Large intestine (tissue), 3 donors: ENCODE measurements around the gene CEP55. TPM values are rescaled to one million over a fixed set of nuclear protein-coding genes. Genes with fewer than 3 reads are reported as not detected.

ENCODE experiments used
- DNase-seq, 2 donors: peaks; one replicate each; pipeline versions ENCODE4 v3.0.0 to v3.0.0-alpha.2; 2013
- H3K27ac ChIP-seq: one replicate; pipeline ENCODE4 v1.5.1; 2013; ENCODE audit warnings: low read length
- H3K27me3 ChIP-seq: 2 replicates; pipeline ENCODE4 v1.6.1; 2013; ENCODE audit warnings: low read length; ENCODE audit not compliant: control insufficient read depth, insufficient read depth
- H3K36me3 ChIP-seq: 2 replicates; pipeline ENCODE4 v1.6.1; 2013; ENCODE audit warnings: low read length; ENCODE audit not compliant: control insufficient read depth, insufficient read depth
- H3K4me1 ChIP-seq: one replicate; pipeline ENCODE4 v1.6.1; 2013; ENCODE audit warnings: low read length; ENCODE audit not compliant: control insufficient read depth, insufficient read depth
- H3K4me3 ChIP-seq: one replicate; pipeline ENCODE4 v1.5.1; 2013; ENCODE audit warnings: low read length
- H3K9me3 ChIP-seq: one replicate; pipeline ENCODE4 v1.6.1; 2013; ENCODE audit warnings: mild to moderate bottlenecking, low read depth, low read length, moderate library complexity; ENCODE audit not compliant: control insufficient read depth
- WGBS: methylation state at CpG from one replicate; pipeline ENCODE4 v1.1.5; 2013; ENCODE audit warnings: low lambda C conversion rate; ENCODE audit not compliant: insufficient coverage; 5-methylcytosine and 5-hydroxymethylcytosine counted together
- polyA plus RNA-seq: library from polyadenylated mRNA; unstranded; fragments of 120-200 nt; gene quantifications from one replicate; pipeline ENCODE4 v1.2.1, GENCODE V29; 2013

CEP55 gene
- polyA plus RNA-seq, 1 donor, result 6.8 TPM

DNA sequence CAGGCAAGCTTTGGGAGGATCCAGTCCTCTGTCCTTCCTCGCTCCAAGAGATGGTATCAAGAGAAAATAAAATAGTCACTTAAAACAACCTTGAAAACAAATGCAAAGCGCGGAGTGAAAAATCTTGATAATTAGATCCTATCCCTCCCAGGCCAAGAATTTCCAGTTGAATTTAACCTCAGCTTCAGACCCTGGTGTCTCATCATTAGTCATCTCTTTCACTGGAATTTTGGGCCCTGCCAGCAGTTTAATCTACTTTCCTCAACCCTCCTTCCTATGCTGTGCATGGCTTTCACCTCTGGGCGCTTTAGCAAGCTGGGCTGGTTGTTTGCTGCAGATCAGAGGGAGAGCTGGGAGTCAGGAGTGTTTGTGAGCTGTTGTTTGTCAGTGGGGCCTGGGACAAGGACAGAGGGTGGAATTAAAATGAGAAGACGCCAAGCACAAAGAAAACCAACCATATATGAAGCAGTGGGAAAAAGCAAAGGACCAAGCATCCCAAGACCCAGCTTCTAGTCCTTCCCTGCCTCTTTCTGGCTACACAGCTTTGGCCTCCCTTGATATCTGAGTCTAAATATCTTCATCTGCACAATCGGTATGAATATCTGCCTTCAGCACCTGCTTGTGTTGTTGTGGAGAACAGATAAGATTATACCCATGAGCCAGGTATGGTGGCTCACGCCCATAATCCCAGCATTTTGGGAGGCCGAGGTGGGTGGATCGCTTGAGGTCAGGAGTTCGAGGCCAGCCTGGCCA, 27.8 kb upstream of the CEP55 start:
- WGBS, result 56% methylated on average over 2 of the region's 10 CpGs
- H3K36me3 ChIP-seq, result peaks cover 3% of the 10 kb centered on the region
- H3K27ac ChIP-seq, result no peak overlapping the region
- peaks cover 44% of the 10 kb centered on the region for H3K4me1 ChIP-seq
- H3K27me3 ChIP-seq, result no peaks in the 10 kb centered on the region
- no peak overlapping the region for H3K4me3 ChIP-seq
- H3K9me3 ChIP-seq, result no peaks in the 10 kb centered on the region
- no peak for DNase-seq

DNA sequence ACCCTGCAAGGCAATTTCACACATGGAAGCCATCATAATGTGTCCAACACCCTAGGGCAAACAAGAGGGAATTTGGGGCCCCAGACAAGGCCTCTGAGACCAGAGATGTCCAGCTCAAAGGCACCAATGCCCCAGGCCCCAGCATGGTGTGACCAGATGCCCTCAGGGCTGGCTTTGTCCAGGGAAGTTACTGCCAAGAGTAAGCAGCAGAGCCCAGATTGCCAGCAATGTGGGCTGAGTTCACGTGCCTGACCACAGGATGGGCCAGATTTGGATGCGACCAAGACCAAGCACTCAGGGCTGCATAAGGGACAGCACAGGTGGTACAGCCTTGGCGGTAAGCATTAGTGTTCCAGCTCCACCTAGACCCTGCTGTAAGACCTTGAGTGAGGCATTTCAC, 27.0 kb upstream of the CEP55 start:
- no peak overlapping the region for H3K27ac ChIP-seq
- no peak for DNase-seq
- no peaks in the 10 kb centered on the region for H3K9me3 ChIP-seq

DNA sequence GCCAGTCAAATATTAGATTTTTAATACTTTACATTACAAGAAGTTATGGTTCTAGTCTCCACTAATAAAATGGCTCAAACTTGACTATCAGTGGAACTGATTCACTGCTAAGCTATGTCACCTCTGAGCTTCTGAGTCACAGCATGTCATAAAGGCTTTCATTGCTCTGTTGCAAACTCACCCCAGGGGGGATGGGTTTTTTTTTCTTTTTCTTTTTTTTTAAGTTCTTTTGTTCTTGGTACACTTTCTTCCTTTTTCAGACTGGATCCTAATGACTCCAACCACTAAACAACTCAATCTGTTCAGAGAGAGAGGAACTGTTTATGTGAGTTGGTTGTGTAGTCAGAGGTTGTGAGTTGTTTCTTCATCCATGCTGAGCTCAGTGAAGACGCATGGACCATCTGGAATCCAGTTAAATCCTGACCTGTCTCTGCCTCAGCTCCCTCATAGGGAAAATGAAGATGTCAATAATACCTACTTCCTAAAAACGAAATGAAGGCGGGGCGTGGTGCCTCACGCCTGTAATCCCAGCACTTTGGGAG, 25.2 kb upstream of the CEP55 start:
- peaks cover 3% of the 10 kb centered on the region for H3K36me3 ChIP-seq
- peak; percentile 76 to 90 for DNase-seq
- no peaks in the 10 kb centered on the region for H3K9me3 ChIP-seq
- H3K4me3 ChIP-seq, result no peak overlapping the region
- no peaks in the 10 kb centered on the region for H3K27me3 ChIP-seq
- WGBS, result no CpG with 5 or more reads among the region's 5 CpGs
- peaks cover 34% of the 10 kb centered on the region for H3K4me1 ChIP-seq
- H3K27ac ChIP-seq, result peak overlapping the region; percentile 77

More for the DNA sequence above, 27.0 kb upstream of the CEP55 start:
- Histone ChIP-seq H3K4me3 (no peak overlapping the region), H3K27me3 (no peaks in the 10 kb centered on the region), H3K36me3 (peaks cover 3% of the 10 kb centered on the region), H3K4me1 (peaks cover 36% of the 10 kb centered on the region)
- WGBS, result no CpG with 5 or more reads among the region's 3 CpGs

DNA sequence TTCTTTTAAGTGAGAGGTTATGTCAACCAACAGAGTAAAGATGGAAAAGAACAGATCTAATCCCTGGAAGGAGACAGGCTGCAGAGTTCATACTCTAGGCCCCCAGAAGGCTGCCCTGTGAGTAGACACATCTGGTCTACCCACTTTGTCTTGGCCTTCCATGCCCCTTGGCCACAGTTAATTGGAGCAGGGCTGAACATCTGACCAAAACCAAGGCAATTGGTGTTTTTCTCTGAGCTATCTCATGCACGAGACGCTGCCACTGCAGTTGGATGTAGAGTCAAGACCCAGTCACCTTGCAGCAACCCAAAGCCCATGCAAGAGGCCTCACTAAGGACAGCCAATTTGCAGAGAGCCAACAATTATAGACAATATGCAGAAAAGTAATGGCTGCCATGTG, 23.3 kb upstream of the CEP55 start:
- H3K9me3 ChIP-seq, result no peaks in the 10 kb centered on the region
- H3K36me3 ChIP-seq, result peaks cover 3% of the 10 kb centered on the region
- no peaks in the 10 kb centered on the region for H3K27me3 ChIP-seq
- H3K4me1 ChIP-seq, result peaks cover 31% of the 10 kb centered on the region
- H3K4me3 ChIP-seq, result no peak overlapping the region
- no peak for DNase-seq
- WGBS, result no CpG with 5 or more reads among the region's 2 CpGs
- no peak overlapping the region for H3K27ac ChIP-seq

DNA sequence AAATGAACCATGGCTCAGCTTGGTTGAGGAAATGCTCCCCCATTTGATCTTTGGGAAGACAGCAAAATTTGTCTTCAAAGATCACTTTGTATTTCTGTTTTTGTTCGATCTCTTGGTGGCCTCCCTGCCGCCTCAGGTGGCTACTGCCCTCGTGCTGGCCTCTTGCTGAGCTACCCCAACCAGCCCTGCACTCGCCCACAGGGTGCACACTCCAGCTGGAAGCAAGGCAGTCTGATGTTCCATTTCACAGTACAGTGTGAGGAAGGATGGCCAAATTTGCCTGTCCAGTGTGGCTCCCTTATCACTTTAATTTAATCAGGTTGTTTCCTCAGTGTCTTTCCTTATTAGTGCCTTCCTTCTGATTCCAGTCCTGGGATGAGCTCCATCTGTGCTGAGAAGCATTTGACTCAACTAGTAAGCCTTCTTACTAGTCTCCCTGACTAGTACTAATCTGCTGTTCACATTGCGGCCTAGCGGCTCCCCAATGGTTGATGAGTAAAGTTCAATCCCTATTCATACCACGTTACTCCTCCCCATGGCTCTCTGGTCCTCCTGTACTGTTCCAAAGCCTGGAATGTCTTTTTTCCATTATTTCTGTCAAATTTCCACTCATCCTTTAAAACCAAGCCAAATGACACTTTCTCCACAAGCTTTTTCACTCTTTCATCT, 22.5 kb upstream of the CEP55 start:
- no peak overlapping the region for H3K27ac ChIP-seq

DNA sequence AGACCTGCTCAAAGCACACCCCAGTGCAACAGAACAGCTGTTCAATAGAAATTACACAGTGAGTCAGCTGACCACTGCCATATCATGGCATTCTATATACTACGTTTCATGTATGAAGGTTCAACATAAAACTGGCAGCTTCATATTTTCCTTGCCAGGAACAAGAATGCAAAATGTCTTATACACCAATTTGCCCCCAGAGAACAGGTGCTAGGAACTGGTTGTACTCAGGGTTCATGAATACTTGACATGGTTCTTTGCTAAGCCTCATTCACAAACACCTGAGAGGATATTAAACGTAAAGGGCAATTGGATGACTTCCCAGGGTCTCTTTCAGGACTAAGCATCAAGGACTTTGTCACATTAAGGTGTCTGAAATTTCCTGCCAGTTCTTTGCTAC, 21.2 kb upstream of the CEP55 start:
- Histone ChIP-seq H3K27ac (no peak overlapping the region), H3K27me3 (no peaks in the 10 kb centered on the region), H3K36me3 (no peaks in the 10 kb centered on the region), H3K4me3 (no peak overlapping the region), H3K9me3 (no peaks in the 10 kb centered on the region), H3K4me1 (peaks cover 31% of the 10 kb centered on the region)
- no peak for DNase-seq
- WGBS, result 43% methylated on average over 1 of the region's 2 CpGs

More for the DNA sequence above, 22.5 kb upstream of the CEP55 start:
- 100% methylated on average over 2 of the region's 7 CpGs for WGBS
- Histone ChIP-seq H3K27me3 (no peaks in the 10 kb centered on the region), H3K9me3 (no peaks in the 10 kb centered on the region), H3K4me1 (peaks cover 31% of the 10 kb centered on the region), H3K4me3 (no peak overlapping the region), H3K36me3 (no peaks in the 10 kb centered on the region)
- no peak for DNase-seq

DNA sequence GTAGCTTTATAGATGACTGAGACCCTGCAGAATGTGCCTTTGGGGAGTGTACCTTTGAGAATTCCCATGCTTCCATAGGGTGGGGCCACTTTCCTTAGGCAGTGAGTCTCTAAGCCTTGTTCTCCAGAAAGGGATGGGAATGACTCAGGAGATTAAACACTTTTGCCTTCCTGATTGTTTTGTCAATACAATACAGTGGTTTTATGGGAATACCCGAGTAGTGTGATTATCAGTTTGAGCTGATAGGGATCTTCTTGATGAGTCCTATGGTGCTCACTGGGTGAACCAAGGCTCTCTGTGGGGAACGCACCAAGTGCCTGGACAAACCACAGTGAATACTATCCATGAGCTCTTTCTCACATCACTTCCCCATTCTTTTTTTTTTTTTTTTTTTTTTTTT, 20.5 kb upstream of the CEP55 start:
- DNase-seq, result peak in 1 of 2 donors; percentile 46
- peaks cover 27% of the 10 kb centered on the region for H3K4me1 ChIP-seq
- H3K4me3 ChIP-seq, result no peak overlapping the region

DNA sequence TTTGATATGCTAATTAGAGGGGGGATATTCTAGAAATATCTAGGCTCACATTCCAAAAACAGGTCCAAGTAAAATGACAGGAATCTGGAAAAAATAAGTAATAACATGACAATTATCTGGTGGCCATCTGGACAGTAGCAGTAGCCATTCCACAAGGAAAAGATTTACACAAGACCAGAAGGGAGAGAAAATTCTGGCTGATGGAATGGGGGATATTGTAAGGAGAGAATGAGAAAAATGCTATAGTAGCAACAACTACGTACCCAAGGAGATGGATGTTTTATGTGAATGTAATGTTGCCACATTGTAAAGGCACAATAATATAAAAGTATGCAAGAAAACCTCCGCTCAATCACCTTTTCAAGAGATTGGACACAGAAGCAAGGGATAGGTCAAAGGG, 19.7 kb upstream of the CEP55 start:
- Histone ChIP-seq H3K27me3 (no peaks in the 10 kb centered on the region), H3K36me3 (no peaks in the 10 kb centered on the region), H3K9me3 (no peaks in the 10 kb centered on the region), H3K27ac (no peak overlapping the region), H3K4me3 (no peak overlapping the region), H3K4me1 (peaks cover 26% of the 10 kb centered on the region)
- no peak for DNase-seq
- WGBS, result 100% methylated on average over 2 of the region's 2 CpGs

More for the DNA sequence above, 20.5 kb upstream of the CEP55 start:
- H3K9me3 ChIP-seq, result no peaks in the 10 kb centered on the region
- H3K27me3 ChIP-seq, result no peaks in the 10 kb centered on the region
- no peak overlapping the region for H3K27ac ChIP-seq
- H3K36me3 ChIP-seq, result no peaks in the 10 kb centered on the region
- WGBS, result no CpG with 5 or more reads among the region's 2 CpGs

DNA sequence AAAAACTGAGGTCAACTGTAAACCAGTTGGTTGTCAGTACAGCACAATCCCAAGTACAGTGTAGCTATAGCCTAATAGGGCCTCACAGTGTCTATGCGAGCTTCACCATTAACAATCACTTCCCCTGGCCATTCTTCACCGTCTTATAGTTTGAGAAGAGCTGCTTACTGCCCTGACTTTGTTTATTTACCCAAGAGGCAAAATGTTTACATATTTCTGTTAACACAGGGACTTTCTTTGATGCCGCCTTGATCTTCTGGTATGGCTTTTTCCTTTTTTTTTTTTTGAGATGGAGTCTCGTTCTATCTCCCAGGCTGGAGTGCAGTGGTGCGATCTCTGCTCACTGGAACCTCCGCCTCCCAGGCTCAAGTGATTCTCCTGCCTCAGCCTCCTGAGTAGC, 17.5 kb upstream of the CEP55 start:
- Histone ChIP-seq H3K27me3 (no peaks in the 10 kb centered on the region), H3K9me3 (no peaks in the 10 kb centered on the region), H3K4me1 (peaks cover 13% of the 10 kb centered on the region), H3K27ac (no peak overlapping the region), H3K4me3 (no peak overlapping the region), H3K36me3 (no peaks in the 10 kb centered on the region)
- WGBS, result no CpG with 5 or more reads among the region's 6 CpGs
- no peak for DNase-seq

DNA sequence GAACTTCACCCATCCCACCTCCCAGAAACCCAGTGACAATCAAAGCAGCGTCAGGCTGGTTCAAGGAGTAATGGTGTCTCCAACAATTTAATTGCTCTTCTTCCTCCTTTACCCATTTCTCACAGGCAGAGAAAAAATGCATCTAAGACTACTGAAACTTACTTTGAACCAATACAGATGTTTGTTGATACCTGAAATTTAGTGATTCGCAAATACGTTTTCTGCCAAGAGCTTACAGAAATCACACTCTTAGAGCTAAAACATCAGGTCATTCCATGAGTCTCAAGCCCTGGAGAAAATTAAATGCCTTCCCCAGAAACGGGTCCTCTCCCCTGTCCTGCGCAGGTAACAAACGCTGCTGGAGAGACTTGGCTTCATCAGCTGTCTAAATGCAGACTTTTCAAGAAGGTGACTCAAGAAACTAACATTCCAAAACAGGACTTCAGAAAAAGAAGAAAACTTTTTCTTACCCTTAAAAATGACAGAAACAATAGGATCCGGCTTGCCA, 14.7 kb upstream of the CEP55 start:
- no peaks in the 10 kb centered on the region for H3K36me3 ChIP-seq
- no peaks in the 10 kb centered on the region for H3K9me3 ChIP-seq
- H3K27ac ChIP-seq, result peak overlapping the region; percentile 62
- no CpG with 5 or more reads among the region's 7 CpGs for WGBS
- peaks cover 6% of the 10 kb centered on the region for H3K4me1 ChIP-seq
- DNase-seq, result no peak
- no peaks in the 10 kb centered on the region for H3K27me3 ChIP-seq
- peak overlapping the region; percentile 58 for H3K4me3 ChIP-seq
